Astrocyte (in vitro differentiated cells and primary cell): ENCODE results near the gene GABARAP. TPM values are rescaled to one million over a fixed set of nuclear protein-coding genes. Genes with fewer than 3 reads are reported as not detected.
A peak's percentile ranks its signal among the peaks of the same experiment; 100 is the strongest.

Source experiments
- DNase-seq: peaks from one replicate; pipeline ENCODE4 v3.0.0-alpha.2; 2010; ENCODE audit warnings: low read depth
- FAIRE-seq: peaks from 2 replicates; lab custom pipeline; 2011; peaks lifted over from hg19 to GRCh38; lab: Jason Lieb, UNC
- H2AFZ ChIP-seq: 2 replicates; pipeline ENCODE4 v1.6.0; 2012; ENCODE audit warnings: low read depth, low read length, inconsistent platforms
- H3K27ac ChIP-seq: 2 replicates; pipeline ENCODE4 v1.5.1; 2011; ENCODE audit warnings: low read depth, low read length, inconsistent platforms
- H3K27me3 ChIP-seq: 2 replicates; pipeline ENCODE4 v1.6.0; 2011; ENCODE audit warnings: low read length, inconsistent platforms; ENCODE audit not compliant: insufficient read depth
- H3K36me3 ChIP-seq: 2 replicates; pipeline ENCODE4 v1.5.1; 2011; ENCODE audit warnings: low read length, inconsistent platforms; ENCODE audit not compliant: insufficient read depth
- H3K4me1 ChIP-seq: 2 replicates; pipeline ENCODE4 v1.5.1; 2011; ENCODE audit warnings: low read length, inconsistent platforms; ENCODE audit not compliant: insufficient read depth
- H3K4me2 ChIP-seq: 2 replicates; pipeline ENCODE4 v1.6.0; 2012; ENCODE audit warnings: low read length, inconsistent platforms
- H3K4me3 ChIP-seq: 2 replicates; pipeline ENCODE4 v1.5.1; 2011; ENCODE audit warnings: low read depth, mild to moderate bottlenecking, low read length, inconsistent platforms; ENCODE audit not compliant: insufficient read depth
- H3K79me2 ChIP-seq: 2 replicates; pipeline ENCODE4 v1.6.0; 2012; ENCODE audit warnings: mild to moderate bottlenecking, low read length, inconsistent platforms; ENCODE audit not compliant: insufficient read depth
- H3K9ac ChIP-seq: 2 replicates; pipeline ENCODE4 v1.6.0; 2012; ENCODE audit warnings: mild to moderate bottlenecking, low read length, inconsistent platforms
- H3K9me3 ChIP-seq: 2 replicates; pipeline ENCODE4 v1.5.1; 2012; ENCODE audit warnings: low read depth, mild to moderate bottlenecking, low read length, inconsistent platforms; ENCODE audit not compliant: insufficient read depth
- H4K20me1 ChIP-seq: 2 replicates; pipeline ENCODE4 v1.6.0; 2012; ENCODE audit warnings: low read length, inconsistent platforms; ENCODE audit not compliant: insufficient read depth
- H3K27ac Mint-ChIP-seq: one replicate; pipeline ENCODE4 v1.8.0; 2021; ENCODE audit warnings: mild to moderate bottlenecking, mixed read lengths; ENCODE audit not compliant: unreplicated experiment
- H3K27me3 Mint-ChIP-seq: one replicate; pipeline ENCODE4 v1.8.0; 2021; ENCODE audit warnings: low read depth, mixed read lengths; ENCODE audit not compliant: unreplicated experiment
- H3K36me3 Mint-ChIP-seq: one replicate; pipeline ENCODE4 v1.8.0; 2021; ENCODE audit warnings: low read depth, mixed read lengths; ENCODE audit not compliant: unreplicated experiment
- H3K4me1 Mint-ChIP-seq: one replicate; pipeline ENCODE4 v1.8.0; 2021; ENCODE audit warnings: low read depth, mixed read lengths; ENCODE audit not compliant: unreplicated experiment
- H3K4me3 Mint-ChIP-seq: one replicate; pipeline ENCODE4 v1.8.0; 2021; ENCODE audit warnings: mild to moderate bottlenecking, moderate library complexity, mixed read lengths; ENCODE audit not compliant: unreplicated experiment
- H3K9me3 Mint-ChIP-seq: one replicate; pipeline ENCODE4 v1.8.0; 2021; ENCODE audit warnings: mild to moderate bottlenecking, mixed read lengths; ENCODE audit not compliant: unreplicated experiment
- CTCF ChIP-seq: IDR thresholded peaks from 2 replicates; pipeline ENCODE4 v1.5.1; 2011; ENCODE audit warnings: low read depth, mild to moderate bottlenecking, inconsistent platforms, low read length, moderate library complexity; ENCODE audit not compliant: insufficient read depth
- EZH2 ChIP-seq: IDR thresholded peaks from 2 replicates; pipeline ENCODE4 v1.6.1; 2012; ENCODE audit warnings: mild to moderate bottlenecking, low read length, inconsistent platforms; ENCODE audit not compliant: insufficient read depth
- total RNA-seq: library from RNA; stranded (reverse); gene quantifications from 2 replicates; pipeline ENCODE4 v1.2.1, GENCODE V29; 2021

Gene GABARAP
- total RNA-seq, 1 donor from 2014 or later, result 434 TPM

- Mint-ChIP-seq H3K36me3 (peaks cover 15% of the 10 kb centered on the region), H3K4me3 (no peak overlapping the region)
- no peak overlapping the region for H3K9ac ChIP-seq
Measured at GRCh38 chr17:7254511-7254910, 12.3 kb upstream of the GABARAP start.

GRCh38 chr17:7253082-7253481 is 10.8 kb upstream of the GABARAP start:
- DNase-seq, result no peak
- H3K4me3 Mint-ChIP-seq, result peak overlapping the region; percentile 89
- Histone ChIP-seq H3K9ac (peak overlapping the region; percentile 97), H3K9me3 (no peaks in the 10 kb centered on the region), H3K4me1 (peaks cover 15% of the 10 kb centered on the region), H3K4me3 (peak overlapping the region; percentile 84), H3K27ac (no peak overlapping the region), H3K4me2 (peak overlapping the region; percentile 95), H3K79me2 (peaks cover 49% of the 10 kb centered on the region), H3K36me3 (peaks cover 11% of the 10 kb centered on the region), H2AFZ (no peak overlapping the region), H3K27me3 (no peaks in the 10 kb centered on the region), H4K20me1 (peaks cover 23% of the 10 kb centered on the region)
- peaks cover 25% of the 10 kb centered on the region for H3K4me1 Mint-ChIP-seq
- H3K27ac Mint-ChIP-seq, result peak overlapping the region; percentile 100
- FAIRE-seq, result no peak
- no peaks in the 10 kb centered on the region for H3K27me3 Mint-ChIP-seq
- H3K36me3 Mint-ChIP-seq, result peaks cover 9% of the 10 kb centered on the region
- TF ChIP-seq CTCF (no peak), EZH2 (no peak)
- no peaks in the 10 kb centered on the region for H3K9me3 Mint-ChIP-seq

More at GRCh38 chr17:7254511-7254910, 12.3 kb upstream of the GABARAP start:
- H3K9me3 ChIP-seq, result no peaks in the 10 kb centered on the region
- H3K4me3 ChIP-seq, result no peak overlapping the region
- FAIRE-seq (no peak), DNase-seq (no peak)
- no peaks in the 10 kb centered on the region for H3K27me3 ChIP-seq
- TF ChIP-seq CTCF, result no peak
- TF ChIP-seq EZH2, result no peak
- H3K9me3 Mint-ChIP-seq, result no peaks in the 10 kb centered on the region
- H3K79me2 ChIP-seq, result peaks cover 35% of the 10 kb centered on the region
- no peak overlapping the region for H3K4me2 ChIP-seq
- H3K36me3 ChIP-seq, result peaks cover 11% of the 10 kb centered on the region
- H2AFZ ChIP-seq, result no peak overlapping the region
- no peaks in the 10 kb centered on the region for H3K27me3 Mint-ChIP-seq
- H4K20me1 ChIP-seq, result peaks cover 12% of the 10 kb centered on the region
- H3K4me1 ChIP-seq, result peaks cover 15% of the 10 kb centered on the region
- H3K27ac Mint-ChIP-seq, result peak overlapping the region; percentile 18
- H3K27ac ChIP-seq, result no peak overlapping the region
- H3K4me1 Mint-ChIP-seq, result peaks cover 15% of the 10 kb centered on the region

- peak within 1 kb of the TSS; percentile 100 for H3K27ac Mint-ChIP-seq
- peak within 1 kb of the TSS; percentile 98 for H3K4me3 Mint-ChIP-seq
- Histone ChIP-seq H3K4me2 (peak within 1 kb of the TSS; percentile 95), H3K4me1 (peaks cover 15% of the 10 kb centered on the region), H3K4me3 (peak within 1 kb of the TSS; percentile 84), H3K9me3 (no peaks in the 10 kb centered on the region), H3K27ac (peak within 1 kb of the TSS; percentile 99), H3K36me3 (peaks cover 11% of the 10 kb centered on the region), H2AFZ (peak within 1 kb of the TSS; percentile 85), H3K9ac (peak within 1 kb of the TSS; percentile 97), H3K27me3 (no peaks in the 10 kb centered on the region), H4K20me1 (peaks cover 23% of the 10 kb centered on the region), H3K79me2 (peaks cover 56% of the 10 kb centered on the region)
- H3K36me3 Mint-ChIP-seq, result peaks cover 9% of the 10 kb centered on the region
- TF ChIP-seq CTCF, result no peak
- no peak for TF ChIP-seq EZH2
- DNase-seq, result peak; percentile 90
- H3K9me3 Mint-ChIP-seq, result no peaks in the 10 kb centered on the region
- no peak for FAIRE-seq
- no peaks in the 10 kb centered on the region for H3K27me3 Mint-ChIP-seq
- H3K4me1 Mint-ChIP-seq, result peaks cover 25% of the 10 kb centered on the region
Measured at GRCh38 chr17:7252176-7253043, 10.2 kb upstream of the GABARAP start, which contains the start of gene ELP5. TSS of gene ELP5 (plus strand) at chr17:7252215. CDS start at chr17:7252551, 336 bp downstream.
